ELR (cell line): Measurements from ENCODE around the gene ADD1.
A peak's percentile ranks its signal among the peaks of the same experiment; 100 is the strongest.

Experiments used
- DNase-seq: peaks from one replicate; pipeline ENCODE4 v3.0.0-alpha.2; 2015; ENCODE audit warnings: low read depth

The ADD1 gene

GRCh38 chr4:2805712-2806389 is 37.8 kb upstream of the ADD1 start:
- DNase-seq, result no peak

GRCh38 chr4:2806390-2807355 is 37.0 kb upstream of the ADD1 start:
- no peak for DNase-seq

GRCh38 chr4:2807571-2807970 is 36.1 kb upstream of the ADD1 start:
- no peak for DNase-seq

- no peak for DNase-seq
These were observed 35.6 kb upstream of the ADD1 start for GRCh38 chr4:2808001-2808400.

- no peak for DNase-seq
These were observed 33.9 kb upstream of the ADD1 start for GRCh38 chr4:2809610-2810180.

- DNase-seq, result no peak
These were observed 33.3 kb upstream of the ADD1 start for GRCh38 chr4:2810388-2810787.

- peak; percentile 84 for DNase-seq
These were observed 31.6 kb upstream of the ADD1 start for GRCh38 chr4:2811830-2812611.

- peak; percentile 12 for DNase-seq
These were observed 30.9 kb upstream of the ADD1 start for GRCh38 chr4:2812612-2813354.

GRCh38 chr4:2813446-2814405 is 29.9 kb upstream of the ADD1 start:
- no peak for DNase-seq

- no peak for DNase-seq
These were observed 28.9 kb upstream of the ADD1 start for GRCh38 chr4:2814627-2815270.

GRCh38 chr4:2816401-2816954 is 27.2 kb upstream of the ADD1 start:
- DNase-seq, result no peak

GRCh38 chr4:2817137-2817536 is 26.5 kb upstream of the ADD1 start:
- DNase-seq, result no peak

GRCh38 chr4:2817701-2818350 is 25.8 kb upstream of the ADD1 start:
- peak; percentile 47 for DNase-seq

GRCh38 chr4:2818351-2818939 is 25.2 kb upstream of the ADD1 start:
- DNase-seq, result peak; percentile 15

- no peak for DNase-seq
These were observed 24.1 kb upstream of the ADD1 start for GRCh38 chr4:2819244-2820215.

- no peak for DNase-seq
These were observed 23.2 kb upstream of the ADD1 start for GRCh38 chr4:2820216-2820982.
